ENCODE results near the gene GLRX3. TPM values are rescaled to one million over a fixed set of nuclear protein-coding genes. Genes with fewer than 3 reads are reported as not detected.
A peak's percentile ranks its signal among the peaks of the same experiment; 100 is the strongest.

Gene GLRX3
- total and polyA plus RNA-seq, 2 donors (not counting 3 experiments of a cell fraction or from before 2014, with no cell fraction given), result 71.6 to 132 TPM

DNA sequence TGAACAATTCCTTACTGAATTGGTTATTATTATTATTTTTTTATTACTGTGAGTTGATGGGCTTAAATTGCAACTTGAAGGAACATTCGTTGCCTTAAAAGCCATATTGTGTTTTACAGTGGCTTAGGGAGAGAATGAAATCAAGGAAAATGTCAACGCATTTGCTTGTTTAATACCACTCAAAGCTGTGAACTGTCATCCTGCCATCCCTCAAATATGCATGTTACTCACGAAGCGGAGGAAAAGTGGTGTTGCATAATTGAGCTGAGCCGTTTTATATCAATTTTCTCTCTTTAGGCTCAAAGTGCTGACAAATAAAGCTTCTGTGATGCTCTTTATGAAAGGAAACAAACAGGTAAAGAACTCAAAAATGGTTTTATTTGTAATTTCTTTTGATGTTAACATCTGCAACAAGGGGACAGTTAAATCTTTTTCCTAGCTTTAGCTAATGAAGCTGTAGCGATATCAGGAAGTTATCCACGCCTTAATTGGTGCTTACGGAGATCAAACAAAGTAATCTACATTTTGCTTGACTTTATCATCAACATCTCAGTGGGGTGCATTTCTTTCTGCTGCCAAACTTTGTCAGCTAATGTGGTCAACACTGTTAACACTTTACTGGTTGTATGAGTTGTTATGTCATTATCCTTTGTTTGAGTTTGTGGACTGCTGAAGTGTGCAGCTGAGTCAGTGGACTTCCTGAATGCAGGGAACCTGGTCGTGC, 33.1 kb downstream of the GLRX3 start:
- no peak for DNase-seq (ENCODE audit: low read depth, low spot score)
- peaks cover 4% of the 10 kb centered on the region for H3K79me2 ChIP-seq (ENCODE audit: control insufficient read depth, insufficient read depth, low read length)
- peaks cover 0 to 12% of the 10 kb centered on the region in 2 experiments for H3K36me3 ChIP-seq (ENCODE audit: control insufficient read depth in 2 of 2, extremely low read depth in 1 of 2, insufficient read depth in 2 of 2, low read length in 2 of 2)

More for the DNA sequence above, 33.1 kb downstream of the GLRX3 start:
- TF ChIP-seq JUN (IDR thresholded peaks at IDR 0.05; ENCODE audit: borderline replicate concordance, insufficient read depth, insufficient read length, low read depth) (no peak), FOS (IDR thresholded peaks at IDR 0.05; ENCODE audit: borderline replicate concordance, insufficient read depth, low read length) (no peak), EZH2 (IDR thresholded peaks at IDR 0.05; ENCODE audit: borderline replicate concordance, low read depth, low read length, severe bottlenecking) (no peak), GATA2 (IDR thresholded peaks at IDR 0.05; ENCODE audit: insufficient read depth, insufficient read length, low read depth, low read length) (no peak), POLR2A (IDR thresholded peaks at IDR 0.05; ENCODE audit: low read depth, low read length) (no peak), POLR2AphosphoS5 (IDR thresholded peaks at IDR 0.05; ENCODE audit: insufficient read depth, low read depth, low read length) (no peak), MYC (IDR thresholded peaks at IDR 0.05; ENCODE audit: low read depth, low read length) (no peak)
- TF ChIP-seq, protein P1, sequence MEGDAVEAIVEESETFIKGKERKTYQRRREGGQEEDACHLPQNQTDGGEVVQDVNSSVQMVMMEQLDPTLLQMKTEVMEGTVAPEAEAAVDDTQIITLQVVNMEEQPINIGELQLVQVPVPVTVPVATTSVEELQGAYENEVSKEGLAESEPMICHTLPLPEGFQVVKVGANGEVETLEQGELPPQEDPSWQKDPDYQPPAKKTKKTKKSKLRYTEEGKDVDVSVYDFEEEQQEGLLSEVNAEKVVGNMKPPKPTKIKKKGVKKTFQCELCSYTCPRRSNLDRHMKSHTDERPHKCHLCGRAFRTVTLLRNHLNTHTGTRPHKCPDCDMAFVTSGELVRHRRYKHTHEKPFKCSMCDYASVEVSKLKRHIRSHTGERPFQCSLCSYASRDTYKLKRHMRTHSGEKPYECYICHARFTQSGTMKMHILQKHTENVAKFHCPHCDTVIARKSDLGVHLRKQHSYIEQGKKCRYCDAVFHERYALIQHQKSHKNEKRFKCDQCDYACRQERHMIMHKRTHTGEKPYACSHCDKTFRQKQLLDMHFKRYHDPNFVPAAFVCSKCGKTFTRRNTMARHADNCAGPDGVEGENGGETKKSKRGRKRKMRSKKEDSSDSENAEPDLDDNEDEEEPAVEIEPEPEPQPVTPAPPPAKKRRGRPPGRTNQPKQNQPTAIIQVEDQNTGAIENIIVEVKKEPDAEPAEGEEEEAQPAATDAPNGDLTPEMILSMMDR (IDR thresholded peaks at IDR 0.05; ENCODE audit: extremely low read depth in 1 of 2, insufficient read depth in 1 of 2, low read depth in 1 of 2, low read length in 2 of 2), result no peak
- TF ChIP-seq, protein P2, sequence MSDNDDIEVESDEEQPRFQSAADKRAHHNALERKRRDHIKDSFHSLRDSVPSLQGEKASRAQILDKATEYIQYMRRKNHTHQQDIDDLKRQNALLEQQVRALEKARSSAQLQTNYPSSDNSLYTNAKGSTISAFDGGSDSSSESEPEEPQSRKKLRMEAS (IDR thresholded peaks at IDR 0.05; ENCODE audit: insufficient read depth, insufficient read length), result no peak
- peak; percentile 15 for FAIRE-seq
- BruUV-seq (replicated peaks), result no TSS peak
- no peak overlapping the region for H2AFZ ChIP-seq (ENCODE audit: low read depth, low read length)
- H3K4me1 ChIP-seq (ENCODE audit: control insufficient read depth, extremely low read depth, insufficient read depth, low read length), result no peaks in the 10 kb centered on the region
- no peaks in the 10 kb centered on the region for H3K27me3 ChIP-seq (ENCODE audit: control insufficient read depth in 2 of 2, insufficient read depth in 2 of 2, low read length in 2 of 2)
- POLR2A ChIA-PET, result no interaction called here
- H3K9me3 ChIP-seq (replicated peaks; ENCODE audit: control insufficient read depth, insufficient read depth, low read length), result no peaks in the 10 kb centered on the region
- no peak overlapping the region for H3K27ac ChIP-seq (ENCODE audit: insufficient read depth, low read depth, low read length)
- no peak overlapping the region for H3K4me2 ChIP-seq (ENCODE audit: insufficient read depth, low read length)
- H4K20me1 ChIP-seq (replicated peaks; ENCODE audit: control insufficient read depth, extremely low read depth, insufficient read depth, low read length), result no peaks in the 10 kb centered on the region
- intact Hi-C loops (cut with micrococcal nuclease), result no loop called here
- dilution Hi-C loops (cut with MboI; ENCODE audit: extremely low pct_ligation_motif_present, low sequenced_read_pairs), result no loop called here
- no peak overlapping the region for H3K9ac ChIP-seq (replicated peaks; ENCODE audit: extremely low read depth, insufficient read depth, low read length)
- no peaks in the 10 kb centered on the region for H3K9me1 ChIP-seq (replicated peaks; ENCODE audit: control insufficient read depth, extremely low read depth, insufficient read depth, low read length)
- CTCF ChIA-PET, result interaction anchor here (1.3 kb wide), 1 partner anchor 59 kb away, joined by 3 read pairs; no protein-coding TSS in a partner anchor
- no peak overlapping the region for H3K4me3 ChIP-seq (replicated peaks in 1 of 3; ENCODE audit: insufficient read depth in 1 of 3, low read depth in 1 of 3, low read length in 3 of 3)

All from endothelial cell of umbilical vein (primary cell).